BLaER1 (cell line): Measurements from ENCODE around the gene PXYLP1.
A peak's percentile ranks its signal among the peaks of the same experiment; 100 is the strongest.

Experiments used
- H3K27ac ChIP-seq: shearing (Covaris generic); formaldehyde crosslinking; 2 replicates; pipeline ENCODE4 v1.8.1; 2022
- H3K27me3 ChIP-seq: shearing (Covaris generic); formaldehyde crosslinking; 2 replicates; pipeline ENCODE4 v1.8.1; 2022
- H3K36me3 ChIP-seq: shearing (Covaris generic); formaldehyde crosslinking; 2 replicates; pipeline ENCODE4 v1.8.1; 2022
- H3K4me1 ChIP-seq: shearing (Covaris generic); formaldehyde crosslinking; 2 replicates; pipeline ENCODE4 v1.8.1; 2022
- H3K4me2 ChIP-seq: shearing (Covaris generic); formaldehyde crosslinking; 2 replicates; pipeline ENCODE4 v1.8.1; 2022
- H3K4me3 ChIP-seq: shearing (Covaris generic); formaldehyde crosslinking; 2 replicates; pipeline ENCODE4 v1.8.1; 2022
- H3K9ac ChIP-seq: shearing (Covaris generic); formaldehyde crosslinking; 2 replicates; pipeline ENCODE4 v1.8.1; 2022
- H3K9me3 ChIP-seq: shearing (Covaris generic); formaldehyde crosslinking; 2 replicates; pipeline ENCODE4 v1.8.1; 2022
- H4K20me1 ChIP-seq: shearing (Covaris generic); formaldehyde crosslinking; 2 replicates; pipeline ENCODE4 v1.8.1; 2022
- Cebpa-rat ChIP-seq: shearing (Covaris generic); IDR thresholded peaks from 2 replicates; pipeline ENCODE4 v1.8.1; 2022

Gene PXYLP1

DNA sequence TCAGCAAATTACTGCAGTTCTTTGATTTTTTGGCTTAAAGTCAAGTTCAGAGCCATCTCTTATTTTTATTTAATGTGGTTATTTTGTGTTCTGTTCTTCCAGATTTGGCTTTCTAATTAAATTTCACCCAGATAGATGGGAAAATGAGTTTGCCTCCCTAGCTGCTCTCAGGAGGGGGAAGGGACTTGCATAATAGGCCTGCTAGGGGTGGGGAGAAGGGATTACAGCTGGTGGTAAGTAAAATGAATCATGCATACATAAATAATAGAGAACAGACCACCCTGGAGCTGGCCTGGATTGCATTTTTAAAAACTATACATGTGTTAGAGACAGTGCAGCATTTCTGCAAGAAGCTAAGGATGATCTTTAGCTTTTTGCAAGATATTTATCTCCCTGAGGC, 3.9 kb upstream of the PXYLP1 start:
- Histone ChIP-seq H3K4me2 (no peak overlapping the region), H3K4me1 (peaks cover 35% of the 10 kb centered on the region), H3K36me3 (no peaks in the 10 kb centered on the region), H3K9me3 (peaks cover 18% of the 10 kb centered on the region), H3K9ac (no peak overlapping the region), H3K27ac (no peak overlapping the region), H4K20me1 (peaks cover under 1% of the 10 kb centered on the region; the same call in 1 of the 2 replicates), H3K4me3 (no peak overlapping the region), H3K27me3 (peaks cover 6% of the 10 kb centered on the region; the same call in 1 of the 2 replicates)
- no peak for TF ChIP-seq Cebpa-rat

GRCh38 chr3:141228395-141228794, 3.2 kb upstream of the PXYLP1 start:
- H3K27me3 ChIP-seq = peaks cover 7% of the 10 kb centered on the region; the same call in 1 of the 2 replicates
- TF ChIP-seq Cebpa-rat = no peak
- peaks cover 14% of the 10 kb centered on the region for H3K9me3 ChIP-seq
- H3K27ac ChIP-seq = no peak overlapping the region
- H3K36me3 ChIP-seq = no peaks in the 10 kb centered on the region
- H3K4me3 ChIP-seq = no peak overlapping the region
- peaks cover 7% of the 10 kb centered on the region; the same call in 1 of the 2 replicates for H4K20me1 ChIP-seq
- H3K9ac ChIP-seq = no peak overlapping the region
- peak overlapping the region; percentile 96; the same call in 1 of the 2 replicates for H3K4me2 ChIP-seq
- H3K4me1 ChIP-seq = peaks cover 41% of the 10 kb centered on the region

DNA sequence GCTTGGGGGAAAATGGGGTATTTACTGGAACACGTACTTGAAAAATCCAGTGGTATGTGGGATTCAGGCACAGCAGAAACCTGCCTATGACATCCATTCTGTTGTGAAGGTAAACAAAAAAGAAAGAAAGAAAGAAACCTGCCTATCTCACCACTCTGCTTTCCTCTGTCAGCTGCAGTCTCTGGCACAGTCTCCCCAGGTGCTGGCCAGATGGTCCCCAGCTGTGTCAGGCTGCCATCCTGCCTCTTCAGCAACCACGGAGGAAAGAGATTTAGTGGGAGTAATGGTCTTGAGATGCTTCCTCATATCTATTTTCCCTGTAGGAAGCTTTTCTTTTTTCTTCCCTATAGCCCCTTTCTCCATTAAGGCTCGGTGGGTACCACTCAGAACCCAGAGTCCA, 2.5 kb upstream of the PXYLP1 start:
- Histone ChIP-seq H3K27me3 (peaks cover 7% of the 10 kb centered on the region; the same call in 1 of the 2 replicates), H3K4me2 (peak overlapping the region; percentile 96), H3K36me3 (no peaks in the 10 kb centered on the region), H4K20me1 (peaks cover 12% of the 10 kb centered on the region; the same call in 1 of the 2 replicates), H3K4me3 (no peak overlapping the region), H3K27ac (no peak overlapping the region), H3K9me3 (peaks cover 7% of the 10 kb centered on the region; the same call in 1 of the 2 replicates), H3K9ac (no peak overlapping the region), H3K4me1 (peaks cover 46% of the 10 kb centered on the region)
- TF ChIP-seq Cebpa-rat = no peak

GRCh38 chr3:141230293-141230692, 1.3 kb upstream of the PXYLP1 start:
- peak overlapping the region; percentile 96 for H3K4me2 ChIP-seq
- peak overlapping the region; percentile 93 for H3K27ac ChIP-seq
- H3K27me3 ChIP-seq = peaks cover 7% of the 10 kb centered on the region; the same call in 1 of the 2 replicates
- peaks cover 5% of the 10 kb centered on the region for H3K36me3 ChIP-seq
- no peak for TF ChIP-seq Cebpa-rat
- peaks cover 51% of the 10 kb centered on the region for H3K4me1 ChIP-seq
- H3K4me3 ChIP-seq = no peak overlapping the region
- peaks cover 12% of the 10 kb centered on the region; the same call in 1 of the 2 replicates for H4K20me1 ChIP-seq
- peak overlapping the region; percentile 83 for H3K9ac ChIP-seq
- H3K9me3 ChIP-seq = peaks cover 7% of the 10 kb centered on the region; the same call in 1 of the 2 replicates

DNA sequence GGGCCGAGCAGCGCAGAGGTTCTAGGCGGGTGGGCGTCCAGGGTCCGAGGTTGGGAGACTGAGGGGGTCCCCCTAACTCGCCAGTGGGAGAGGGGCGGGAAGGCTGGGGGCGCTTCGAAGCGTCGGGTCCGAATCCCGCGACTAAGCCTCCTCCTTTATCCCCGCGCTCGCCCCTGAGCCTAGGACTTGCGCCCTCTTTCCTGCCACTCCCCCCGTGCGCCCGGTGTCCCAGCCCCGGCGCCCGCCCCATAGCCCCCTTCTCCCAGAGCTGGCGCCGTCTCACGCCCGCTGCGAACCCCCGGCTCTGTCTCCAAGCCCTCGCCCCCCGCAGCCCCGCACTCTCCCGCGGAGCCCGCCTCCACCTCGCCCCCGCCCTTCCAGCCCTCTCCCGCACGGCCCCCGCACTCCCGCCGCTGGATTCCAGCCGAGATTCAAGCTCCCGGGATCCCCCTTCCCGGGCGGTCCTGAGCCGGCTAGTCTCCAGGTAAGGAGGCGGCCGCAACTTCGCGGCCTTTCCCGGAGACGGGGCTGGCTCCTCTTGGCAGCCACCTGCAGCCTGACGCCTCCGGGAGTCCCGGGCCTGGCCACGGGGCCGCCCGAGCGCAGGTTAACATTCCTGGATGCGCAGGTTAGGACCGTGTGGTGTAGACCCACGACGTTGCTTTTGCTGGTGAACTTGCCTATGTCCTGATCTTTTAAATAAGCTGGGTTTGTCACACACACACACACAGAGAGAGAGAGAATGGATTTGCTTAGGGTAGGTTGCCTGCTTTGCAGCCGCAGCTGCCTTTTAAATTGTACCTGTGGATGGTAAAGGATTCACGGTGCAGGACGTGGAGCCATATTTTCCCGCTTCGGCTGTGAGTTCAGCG, 563 bp downstream of the PXYLP1 start:
- peak overlapping the region; percentile 93 for H3K27ac ChIP-seq
- no peak for TF ChIP-seq Cebpa-rat
- peak overlapping the region; percentile 83 for H3K9ac ChIP-seq

GRCh38 chr3:141233457-141234161, 2.0 kb downstream of the PXYLP1 start:
- Histone ChIP-seq H4K20me1 (peaks cover 12% of the 10 kb centered on the region; the same call in 1 of the 2 replicates), H3K9ac (no peak overlapping the region), H3K9me3 (no peaks in the 10 kb centered on the region), H3K4me2 (peak overlapping the region; percentile 96; the same call in 1 of the 2 replicates), H3K4me1 (peaks cover 68% of the 10 kb centered on the region), H3K27me3 (peaks cover 7% of the 10 kb centered on the region; the same call in 1 of the 2 replicates), H3K27ac (no peak overlapping the region), H3K4me3 (no peak overlapping the region), H3K36me3 (peaks cover 25% of the 10 kb centered on the region)
- no peak for TF ChIP-seq Cebpa-rat

More for the DNA sequence above, 563 bp downstream of the PXYLP1 start:
- Histone ChIP-seq H3K4me2 (peak overlapping the region; percentile 96), H3K4me3 (peak overlapping the region; percentile 86), H3K27me3 (peaks cover 7% of the 10 kb centered on the region; the same call in 1 of the 2 replicates), H4K20me1 (peaks cover 12% of the 10 kb centered on the region; the same call in 1 of the 2 replicates), H3K4me1 (peaks cover 63% of the 10 kb centered on the region), H3K9me3 (no peaks in the 10 kb centered on the region), H3K36me3 (peaks cover 14% of the 10 kb centered on the region)

- H3K27ac ChIP-seq = no peak overlapping the region
- no peak overlapping the region for H3K4me3 ChIP-seq
- no peak overlapping the region for H3K9ac ChIP-seq
- H4K20me1 ChIP-seq = peaks cover 12% of the 10 kb centered on the region; the same call in 1 of the 2 replicates
- H3K4me1 ChIP-seq = peaks cover 65% of the 10 kb centered on the region
- no peak overlapping the region for H3K4me2 ChIP-seq
- H3K36me3 ChIP-seq = peaks cover 27% of the 10 kb centered on the region
- no peaks in the 10 kb centered on the region for H3K9me3 ChIP-seq
- peaks cover 7% of the 10 kb centered on the region; the same call in 1 of the 2 replicates for H3K27me3 ChIP-seq
- no peak for TF ChIP-seq Cebpa-rat
Observed at GRCh38 chr3:141234283-141234682, 2.7 kb downstream of the PXYLP1 start.

- peaks cover 65% of the 10 kb centered on the region for H3K4me1 ChIP-seq
- H3K36me3 ChIP-seq = peaks cover 27% of the 10 kb centered on the region
- peak overlapping the region; percentile 30 for H3K4me2 ChIP-seq
- no peak overlapping the region for H3K4me3 ChIP-seq
- peaks cover 7% of the 10 kb centered on the region; the same call in 1 of the 2 replicates for H3K27me3 ChIP-seq
- peaks cover 12% of the 10 kb centered on the region; the same call in 1 of the 2 replicates for H4K20me1 ChIP-seq
- H3K27ac ChIP-seq = no peak overlapping the region
- TF ChIP-seq Cebpa-rat = no peak
- H3K9ac ChIP-seq = no peak overlapping the region
- H3K9me3 ChIP-seq = no peaks in the 10 kb centered on the region
Observed at GRCh38 chr3:141235661-141236171, 4.1 kb downstream of the PXYLP1 start.

GRCh38 chr3:141236361-141236760, 4.7 kb downstream of the PXYLP1 start:
- Histone ChIP-seq H3K27ac (no peak overlapping the region), H3K27me3 (peaks cover 7% of the 10 kb centered on the region; the same call in 1 of the 2 replicates), H3K4me2 (peak overlapping the region; percentile 30), H3K9ac (no peak overlapping the region), H3K4me3 (no peak overlapping the region), H3K36me3 (peaks cover 27% of the 10 kb centered on the region), H4K20me1 (peaks cover 12% of the 10 kb centered on the region; the same call in 1 of the 2 replicates), H3K9me3 (no peaks in the 10 kb centered on the region), H3K4me1 (peaks cover 68% of the 10 kb centered on the region)
- TF ChIP-seq Cebpa-rat = no peak
